ENCODE data around the gene SERPINE1. TPM values are rescaled to one million over a fixed set of nuclear protein-coding genes. Genes with fewer than 3 reads are reported as not detected.

The SERPINE1 gene
- total and polyA plus RNA-seq, 4 donors, result 12.4 to 436 (median 37.0) TPM

DNA sequence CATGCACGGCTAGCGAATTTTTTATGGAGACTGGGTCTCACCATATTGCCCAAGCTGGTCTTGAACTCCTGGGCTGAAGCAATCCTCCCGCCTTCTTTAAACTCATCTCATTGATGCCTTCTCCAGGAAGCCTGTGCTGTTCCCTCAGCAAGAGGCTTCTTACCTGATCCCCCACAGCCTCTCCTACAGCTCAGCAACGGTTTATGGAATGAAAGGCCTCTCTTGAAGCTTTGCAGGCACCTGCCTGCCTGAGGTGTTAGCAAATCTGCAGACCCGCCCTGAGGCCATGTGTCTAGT is 42.1 kb upstream of the SERPINE1 start:
- H3K4me3 ChIP-seq, result no peak overlapping the region
- H3K9me3 ChIP-seq (ENCODE audit: control insufficient read depth in 4 of 4, insufficient read depth in 3 of 4, low read length in 3 of 4), result no peaks in the 10 kb centered on the region
- peaks cover 0 to 24% (median 2%) of the 10 kb centered on the region in 5 donors for H3K4me1 ChIP-seq (ENCODE audit: control insufficient read depth in 5 of 5, insufficient read depth in 5 of 5, low read length in 5 of 5)
- no peaks in the 10 kb centered on the region for H3K27me3 ChIP-seq (ENCODE audit: control insufficient read depth in 3 of 3, insufficient read depth in 3 of 3, low read length in 2 of 3)
- TF ChIP-seq, protein P1, sequence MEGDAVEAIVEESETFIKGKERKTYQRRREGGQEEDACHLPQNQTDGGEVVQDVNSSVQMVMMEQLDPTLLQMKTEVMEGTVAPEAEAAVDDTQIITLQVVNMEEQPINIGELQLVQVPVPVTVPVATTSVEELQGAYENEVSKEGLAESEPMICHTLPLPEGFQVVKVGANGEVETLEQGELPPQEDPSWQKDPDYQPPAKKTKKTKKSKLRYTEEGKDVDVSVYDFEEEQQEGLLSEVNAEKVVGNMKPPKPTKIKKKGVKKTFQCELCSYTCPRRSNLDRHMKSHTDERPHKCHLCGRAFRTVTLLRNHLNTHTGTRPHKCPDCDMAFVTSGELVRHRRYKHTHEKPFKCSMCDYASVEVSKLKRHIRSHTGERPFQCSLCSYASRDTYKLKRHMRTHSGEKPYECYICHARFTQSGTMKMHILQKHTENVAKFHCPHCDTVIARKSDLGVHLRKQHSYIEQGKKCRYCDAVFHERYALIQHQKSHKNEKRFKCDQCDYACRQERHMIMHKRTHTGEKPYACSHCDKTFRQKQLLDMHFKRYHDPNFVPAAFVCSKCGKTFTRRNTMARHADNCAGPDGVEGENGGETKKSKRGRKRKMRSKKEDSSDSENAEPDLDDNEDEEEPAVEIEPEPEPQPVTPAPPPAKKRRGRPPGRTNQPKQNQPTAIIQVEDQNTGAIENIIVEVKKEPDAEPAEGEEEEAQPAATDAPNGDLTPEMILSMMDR (IDR thresholded peaks at IDR 0.05; ENCODE audit: control extremely low read depth, extremely low read depth), result no peak
- H3K36me3 ChIP-seq (ENCODE audit: control insufficient read depth in 4 of 4, insufficient read depth in 4 of 4, low read length in 4 of 4), result peaks cover 0 to 32% (median 6%) of the 10 kb centered on the region in 4 donors
- H3K27ac ChIP-seq (ENCODE audit: low read depth in 1 of 2, low read length in 1 of 2), result peak overlapping the region; percentile 86 to 96
- peak overlapping the region in 1 of 2 donors; percentile 82 for H3K9ac ChIP-seq (ENCODE audit: insufficient read depth in 1 of 2, low read length in 2 of 2)
- DNase-seq (no peak), ATAC-seq (ENCODE audit: insufficient read depth, low FRiP score) (no peak)
- 54 to 59% methylated on average over 5 of the region's 5 CpGs for WGBS, 2 donors

DNA sequence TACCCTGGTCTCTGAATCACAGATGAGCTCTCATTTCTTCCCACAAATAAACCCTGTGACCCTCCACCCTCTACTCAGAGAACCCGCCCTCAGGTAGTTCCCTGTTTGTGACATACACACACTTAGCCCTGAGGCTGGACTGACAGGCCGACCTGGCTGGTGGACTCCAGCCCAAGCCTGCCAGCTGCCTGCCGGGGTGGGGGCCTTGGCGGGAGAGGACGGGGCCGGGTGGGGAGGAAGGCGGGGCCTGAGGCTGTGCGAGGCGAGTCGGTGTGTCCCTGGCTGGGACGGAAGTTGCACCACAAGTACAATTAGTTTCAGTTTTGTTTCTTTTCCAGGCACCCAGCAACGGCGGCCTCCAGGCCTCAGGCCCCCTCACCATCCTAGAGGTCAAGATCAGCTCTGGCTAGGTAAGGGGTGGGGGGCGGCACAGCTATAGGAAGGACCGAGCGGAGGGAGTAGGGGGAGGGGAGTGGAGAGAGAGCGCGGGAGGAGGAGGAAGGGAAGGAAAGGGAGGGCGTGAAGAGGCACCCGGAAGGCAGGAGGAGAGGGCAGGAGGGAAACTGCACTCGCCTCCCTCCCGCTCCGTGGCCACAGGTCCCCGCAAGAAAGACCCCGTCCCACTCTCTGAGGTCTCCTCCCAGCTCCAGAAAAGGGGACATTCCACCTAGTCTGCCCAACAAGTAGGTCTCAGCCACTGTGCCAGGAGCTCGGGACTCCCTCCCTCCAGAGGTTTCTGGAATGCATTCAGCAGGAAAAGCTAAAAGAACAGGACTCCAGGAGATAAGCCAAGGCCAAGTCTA is 41.5 kb upstream of the SERPINE1 start, which contains the start of gene TRIM56:
TSS of gene TRIM56 (plus strand) at position 320 of the 803 bp plus-strand sequence. CDS start 1,832 bp downstream, outside the sequence.
- Histone ChIP-seq H3K4me3 (peak within 1 kb of the TSS; percentile 49), H3K27ac (ENCODE audit: low read depth in 1 of 2, low read length in 1 of 2) (peak within 1 kb of the TSS; percentile 86 to 96), H3K36me3 (ENCODE audit: control insufficient read depth in 4 of 4, insufficient read depth in 4 of 4, low read length in 4 of 4) (peaks cover 0 to 35% (median 9%) of the 10 kb centered on the region in 4 donors), H3K27me3 (ENCODE audit: control insufficient read depth in 3 of 3, insufficient read depth in 3 of 3, low read length in 2 of 3) (no peaks in the 10 kb centered on the region), H3K9me3 (ENCODE audit: control insufficient read depth in 4 of 4, insufficient read depth in 3 of 4, low read length in 3 of 4) (no peaks in the 10 kb centered on the region), H3K4me1 (ENCODE audit: control insufficient read depth in 5 of 5, insufficient read depth in 5 of 5, low read length in 5 of 5) (peaks cover 0 to 24% (median 2%) of the 10 kb centered on the region in 5 donors), H3K9ac (ENCODE audit: insufficient read depth in 1 of 2, low read length in 2 of 2) (peak within 1 kb of the TSS; percentile 56 to 96)
- ATAC-seq (ENCODE audit: insufficient read depth, low FRiP score), result peak; percentile 87
- WGBS, 2 donors, result 0 to 1% methylated on average over 26 of the region's 26 CpGs
- peak; percentile 87 to 92 (median 89) for DNase-seq
- TF ChIP-seq, protein P1 (IDR thresholded peaks at IDR 0.05; ENCODE audit: control extremely low read depth, extremely low read depth), result no peak

DNA sequence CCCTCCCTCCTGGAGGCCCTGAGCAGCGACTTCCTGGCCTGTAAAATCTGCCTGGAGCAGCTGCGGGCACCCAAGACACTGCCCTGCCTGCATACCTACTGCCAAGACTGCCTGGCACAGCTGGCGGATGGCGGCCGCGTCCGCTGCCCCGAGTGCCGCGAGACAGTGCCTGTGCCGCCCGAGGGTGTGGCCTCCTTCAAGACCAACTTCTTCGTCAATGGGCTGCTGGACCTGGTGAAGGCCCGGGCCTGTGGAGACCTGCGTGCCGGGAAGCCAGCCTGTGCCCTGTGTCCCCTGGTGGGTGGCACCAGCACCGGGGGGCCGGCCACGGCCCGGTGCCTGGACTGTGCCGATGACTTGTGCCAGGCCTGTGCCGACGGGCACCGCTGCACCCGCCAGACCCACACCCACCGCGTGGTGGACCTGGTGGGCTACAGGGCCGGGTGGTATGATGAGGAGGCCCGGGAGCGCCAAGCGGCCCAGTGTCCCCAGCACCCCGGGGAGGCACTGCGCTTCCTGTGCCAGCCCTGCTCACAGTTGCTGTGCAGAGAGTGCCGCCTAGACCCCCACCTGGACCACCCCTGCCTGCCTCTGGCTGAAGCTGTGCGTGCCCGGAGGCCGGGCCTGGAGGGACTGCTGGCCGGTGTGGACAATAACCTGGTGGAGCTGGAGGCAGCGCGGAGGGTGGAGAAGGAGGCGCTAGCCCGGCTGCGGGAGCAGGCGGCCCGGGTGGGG is 39.4 kb upstream of the SERPINE1 start:
- DNase-seq (no peak), ATAC-seq (ENCODE audit: insufficient read depth, low FRiP score) (no peak)
- H3K9me3 ChIP-seq (ENCODE audit: control insufficient read depth in 4 of 4, insufficient read depth in 3 of 4, low read length in 3 of 4), result no peaks in the 10 kb centered on the region
- H3K4me3 ChIP-seq, result peak overlapping the region; percentile 14
- TF ChIP-seq, protein P1 (IDR thresholded peaks at IDR 0.05; ENCODE audit: control extremely low read depth, extremely low read depth), result no peak
- no peak overlapping the region for H3K9ac ChIP-seq (ENCODE audit: insufficient read depth in 1 of 2, low read length in 2 of 2)
- H3K36me3 ChIP-seq (ENCODE audit: control insufficient read depth in 4 of 4, insufficient read depth in 4 of 4, low read length in 4 of 4), result peaks cover 3 to 38% (median 14%) of the 10 kb centered on the region in 4 donors
- no peaks in the 10 kb centered on the region for H3K27me3 ChIP-seq (ENCODE audit: control insufficient read depth in 3 of 3, insufficient read depth in 3 of 3, low read length in 2 of 3)
- H3K27ac ChIP-seq (ENCODE audit: low read depth in 1 of 2, low read length in 1 of 2), result peak overlapping the region in 1 of 2 donors; percentile 80
- peaks cover 0 to 24% (median 2%) of the 10 kb centered on the region in 5 donors for H3K4me1 ChIP-seq (ENCODE audit: control insufficient read depth in 5 of 5, insufficient read depth in 5 of 5, low read length in 5 of 5)
- 88 to 95% methylated on average over 40 to 45 of the region's 45 CpGs for WGBS, 2 donors

Data from lung (tissue), 12 donors.